Measurements from ENCODE around the gene GRIK3. TPM values are rescaled to one million over a fixed set of nuclear protein-coding genes. Genes with fewer than 3 reads are reported as not detected.

The GRIK3 gene
- total RNA-seq, 1 experiment from 2014 or later: not detected

GRCh38 chr1:36882536-36883285 is 151.6 kb downstream of the GRIK3 start:
- in situ Hi-C loops (cut with HindIII; ENCODE audit: low pct_unique_long_range_greater_than_20kb, low sequenced_read_pairs): no loop called here
- DNase-seq (ENCODE audit: low read depth, low spot score): no peak

- in situ Hi-C loops (cut with HindIII; ENCODE audit: low pct_unique_long_range_greater_than_20kb, low sequenced_read_pairs): no loop called here
- no peak for DNase-seq (ENCODE audit: low read depth, low spot score)
Observed at GRCh38 chr1:36881541-36881940, 152.8 kb downstream of the GRIK3 start.

GRCh38 chr1:36881068-36881405 is 153.3 kb downstream of the GRIK3 start:
- DNase-seq (ENCODE audit: low read depth, low spot score): no peak
- in situ Hi-C loops (cut with HindIII; ENCODE audit: low pct_unique_long_range_greater_than_20kb, low sequenced_read_pairs): no loop called here

- DNase-seq (ENCODE audit: low read depth, low spot score): no peak
- in situ Hi-C loops (cut with HindIII; ENCODE audit: low pct_unique_long_range_greater_than_20kb, low sequenced_read_pairs): no loop called here
Observed at GRCh38 chr1:36880155-36881067, 153.9 kb downstream of the GRIK3 start.

GRCh38 chr1:36879613-36880012 is 154.7 kb downstream of the GRIK3 start:
- DNase-seq (ENCODE audit: low read depth, low spot score): no peak
- in situ Hi-C loops (cut with HindIII; ENCODE audit: low pct_unique_long_range_greater_than_20kb, low sequenced_read_pairs): no loop called here

- DNase-seq (ENCODE audit: low read depth, low spot score): no peak
- in situ Hi-C loops (cut with HindIII; ENCODE audit: low pct_unique_long_range_greater_than_20kb, low sequenced_read_pairs): no loop called here
Observed at GRCh38 chr1:36876990-36877389, 157.3 kb downstream of the GRIK3 start.

GRCh38 chr1:36874271-36875060 is 159.8 kb downstream of the GRIK3 start:
- in situ Hi-C loops (cut with HindIII; ENCODE audit: low pct_unique_long_range_greater_than_20kb, low sequenced_read_pairs): no loop called here
- DNase-seq (ENCODE audit: low read depth, low spot score): no peak

GRCh38 chr1:36872858-36873257 is 161.5 kb downstream of the GRIK3 start:
- in situ Hi-C loops (cut with HindIII; ENCODE audit: low pct_unique_long_range_greater_than_20kb, low sequenced_read_pairs): no loop called here
- no peak for DNase-seq (ENCODE audit: low read depth, low spot score)

- no peak for DNase-seq (ENCODE audit: low read depth, low spot score)
- in situ Hi-C loops (cut with HindIII; ENCODE audit: low pct_unique_long_range_greater_than_20kb, low sequenced_read_pairs): no loop called here
Observed at GRCh38 chr1:36872126-36872754, 162.1 kb downstream of the GRIK3 start.

- in situ Hi-C loops (cut with HindIII; ENCODE audit: low pct_unique_long_range_greater_than_20kb, low sequenced_read_pairs): no loop called here
- DNase-seq (ENCODE audit: low read depth, low spot score): no peak
Observed at GRCh38 chr1:36871146-36871971, 163.0 kb downstream of the GRIK3 start.

GRCh38 chr1:36869826-36870225 is 164.5 kb downstream of the GRIK3 start:
- in situ Hi-C loops (cut with HindIII; ENCODE audit: low pct_unique_long_range_greater_than_20kb, low sequenced_read_pairs): no loop called here
- DNase-seq (ENCODE audit: low read depth, low spot score): no peak

- no peak for DNase-seq (ENCODE audit: low read depth, low spot score)
- in situ Hi-C loops (cut with HindIII; ENCODE audit: low pct_unique_long_range_greater_than_20kb, low sequenced_read_pairs): no loop called here
Observed at GRCh38 chr1:36869054-36869453, 165.3 kb downstream of the GRIK3 start.

GRCh38 chr1:36867575-36867974 is 166.7 kb downstream of the GRIK3 start:
- in situ Hi-C loops (cut with HindIII; ENCODE audit: low pct_unique_long_range_greater_than_20kb, low sequenced_read_pairs): no loop called here

GRCh38 chr1:36866169-36866814 is 168.0 kb downstream of the GRIK3 start:
- no peak for DNase-seq (ENCODE audit: low read depth, low spot score)
- in situ Hi-C loops (cut with HindIII; ENCODE audit: low pct_unique_long_range_greater_than_20kb, low sequenced_read_pairs): no loop called here

More at GRCh38 chr1:36867575-36867974, 166.7 kb downstream of the GRIK3 start:
- no peak for DNase-seq (ENCODE audit: low read depth, low spot score)

- no peak for DNase-seq (ENCODE audit: low read depth, low spot score)
- in situ Hi-C loops (cut with HindIII; ENCODE audit: low pct_unique_long_range_greater_than_20kb, low sequenced_read_pairs): no loop called here
Observed at GRCh38 chr1:36865602-36865900, 168.8 kb downstream of the GRIK3 start.

- in situ Hi-C loops (cut with HindIII; ENCODE audit: low pct_unique_long_range_greater_than_20kb, low sequenced_read_pairs): no loop called here
- no peak for DNase-seq (ENCODE audit: low read depth, low spot score)
Observed at GRCh38 chr1:36864823-36865601, 169.3 kb downstream of the GRIK3 start.
